HTR-8/SVneo (cell line): ENCODE data around the gene RSPH6A.

ENCODE experiments used
- DNase-seq: peaks from one replicate; pipeline ENCODE4 v3.0.0; 2011; ENCODE audit warnings: low spot score, mixed read lengths; ENCODE audit not compliant: insufficient read length
- FAIRE-seq: peaks from 2 replicates; lab custom pipeline; 2011; peaks lifted over from hg19 to GRCh38; lab: Jason Lieb, UNC

Gene RSPH6A

GRCh38 chr19:45782162-45782691, 32.9 kb downstream of the RSPH6A start, which contains the start of gene DMPK:
TSS of gene DMPK (minus strand) at chr19:45782490. CDS start at chr19:45782352, 138 bp downstream.
- FAIRE-seq, result peak; percentile 54

DNA sequence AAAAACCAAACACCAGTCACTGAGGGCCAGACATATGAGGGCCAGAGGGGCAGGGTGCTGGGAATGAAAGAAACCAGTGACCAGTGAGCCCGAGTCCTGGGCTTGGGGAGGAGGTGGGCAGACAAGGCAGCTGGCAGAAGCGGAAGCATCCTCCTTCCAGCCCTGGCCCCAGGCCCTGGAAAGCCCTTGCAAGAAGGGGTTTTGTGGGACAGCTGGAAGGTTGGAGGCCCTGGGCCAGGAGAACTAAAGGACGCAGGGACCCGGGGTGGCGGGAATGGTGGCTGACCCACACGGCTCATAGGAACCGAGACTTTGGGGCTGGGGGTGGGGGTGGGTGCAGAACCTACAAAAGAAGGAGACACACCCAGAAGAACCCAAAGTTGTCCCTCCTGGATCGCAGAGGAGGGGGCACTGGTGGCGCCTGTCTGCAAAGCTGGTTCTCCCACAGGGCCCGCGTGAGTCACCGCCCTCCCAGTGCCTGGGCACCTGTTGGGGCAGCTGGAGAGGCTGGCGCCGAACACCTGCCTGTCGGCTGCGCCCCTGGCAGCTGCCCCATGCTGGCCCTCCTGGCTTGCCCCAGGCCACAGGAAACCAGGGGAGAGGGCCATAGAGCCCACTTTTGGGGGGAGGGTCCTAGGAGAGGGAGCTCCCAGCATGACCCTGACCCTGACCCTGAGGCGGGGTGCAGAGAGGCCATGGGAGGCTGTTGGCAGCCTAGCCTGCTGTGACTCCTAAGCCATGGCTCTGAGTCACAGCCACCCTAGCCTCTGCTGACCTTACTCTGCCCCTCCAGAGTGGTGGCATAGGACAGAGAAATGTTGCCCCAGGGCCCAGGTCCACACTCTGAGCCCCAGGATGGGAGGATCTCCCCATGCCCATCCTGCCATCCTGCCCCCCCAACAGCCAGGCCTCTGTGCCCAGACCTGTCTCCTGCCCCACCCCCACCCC, 33.6 kb downstream of the RSPH6A start:
- no peak for FAIRE-seq
- DNase-seq, result peak; percentile 40

More at GRCh38 chr19:45782162-45782691, 32.9 kb downstream of the RSPH6A start, which contains the start of gene DMPK:
- peak; percentile 27 for DNase-seq

GRCh38 chr19:45780448-45781213, 34.5 kb downstream of the RSPH6A start:
- DNase-seq, result no peak
- FAIRE-seq, result no peak

- FAIRE-seq, result peak; percentile 26
- DNase-seq, result no peak
Measured at GRCh38 chr19:45780146-45780447, 35.0 kb downstream of the RSPH6A start.

- DNase-seq (no peak), FAIRE-seq (no peak)
Measured at GRCh38 chr19:45779231-45780145, 35.6 kb downstream of the RSPH6A start.

DNA sequence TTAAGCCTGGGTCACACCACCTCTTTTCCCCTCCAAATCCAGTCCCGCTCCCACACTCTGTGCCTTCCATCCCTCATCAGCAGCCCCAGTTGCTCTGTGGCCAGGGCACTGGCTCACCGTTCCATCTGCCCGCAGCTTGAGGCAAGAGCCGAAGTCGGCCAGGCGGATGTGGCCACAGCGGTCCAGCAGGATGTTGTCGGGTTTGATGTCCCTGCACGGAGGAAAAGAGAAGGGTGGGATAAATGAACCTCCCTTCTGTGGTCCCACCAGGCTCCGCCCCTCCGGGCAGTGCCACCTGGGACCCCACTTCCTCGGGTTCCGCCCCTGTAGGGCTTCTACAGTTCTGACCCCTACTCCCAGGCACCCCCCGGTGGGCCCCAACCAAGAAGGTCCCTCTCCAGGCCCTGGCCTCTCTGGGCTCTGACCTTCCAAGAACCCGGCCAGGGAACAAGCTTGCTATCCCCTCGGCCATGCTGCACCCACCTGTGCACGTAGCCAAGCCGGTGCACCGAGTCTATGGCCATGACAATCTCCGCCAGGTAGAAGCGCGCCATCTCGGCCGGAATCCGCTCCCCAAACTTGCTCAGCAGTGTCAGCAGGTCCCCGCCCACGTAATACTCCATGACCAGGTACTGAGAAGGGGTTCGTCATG, 37.0 kb downstream of the RSPH6A start:
- FAIRE-seq (no peak), DNase-seq (no peak)

GRCh38 chr19:45777395-45777961, 37.6 kb downstream of the RSPH6A start:
- FAIRE-seq, result no peak
- DNase-seq, result no peak

DNA sequence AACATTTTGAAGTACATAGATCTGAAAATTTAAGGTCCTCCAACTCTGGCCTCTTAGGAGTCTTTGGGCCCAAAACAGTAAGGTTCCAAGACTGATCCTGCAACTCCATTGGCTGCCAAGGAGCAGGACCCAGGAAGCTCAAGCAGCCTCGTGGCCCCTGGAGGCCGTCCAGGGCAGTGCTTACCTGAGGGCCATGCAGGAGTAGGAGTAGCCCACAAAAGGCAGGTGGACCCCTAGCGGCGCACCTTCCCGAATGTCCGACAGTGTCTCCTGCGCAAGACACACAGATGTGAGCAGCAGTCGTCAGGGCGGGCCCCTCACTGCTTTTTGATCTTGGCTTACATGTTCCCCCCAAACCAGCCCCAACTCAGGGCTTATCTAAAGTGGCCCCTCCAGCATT, 40.3 kb downstream of the RSPH6A start:
- FAIRE-seq (no peak), DNase-seq (no peak)

GRCh38 chr19:45773384-45773783, 41.7 kb downstream of the RSPH6A start:
- FAIRE-seq, result no peak
- DNase-seq, result no peak

DNA sequence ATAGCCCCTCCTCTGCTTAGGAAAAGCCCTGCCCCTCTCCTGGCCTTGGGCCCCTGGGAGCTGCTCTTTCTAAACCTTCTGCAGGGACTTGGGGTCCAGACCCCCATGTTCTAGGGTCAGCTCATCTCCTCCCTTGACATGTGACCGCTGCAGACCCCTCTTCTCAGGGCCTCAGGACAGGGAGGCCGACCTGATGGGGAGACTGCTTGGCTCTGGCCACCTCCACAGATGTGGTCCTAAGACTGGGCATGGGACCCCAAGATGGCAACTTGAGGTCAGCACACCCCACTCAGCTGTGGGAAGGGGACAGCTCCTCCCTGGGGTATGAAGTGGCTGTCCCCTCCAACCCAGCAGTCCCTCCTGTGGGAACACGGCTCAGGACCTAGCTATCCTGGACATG, 42.2 kb downstream of the RSPH6A start:
- DNase-seq (no peak), FAIRE-seq (no peak)

GRCh38 chr19:45772130-45772840, 42.8 kb downstream of the RSPH6A start:
- FAIRE-seq, result no peak
- no peak for DNase-seq

DNA sequence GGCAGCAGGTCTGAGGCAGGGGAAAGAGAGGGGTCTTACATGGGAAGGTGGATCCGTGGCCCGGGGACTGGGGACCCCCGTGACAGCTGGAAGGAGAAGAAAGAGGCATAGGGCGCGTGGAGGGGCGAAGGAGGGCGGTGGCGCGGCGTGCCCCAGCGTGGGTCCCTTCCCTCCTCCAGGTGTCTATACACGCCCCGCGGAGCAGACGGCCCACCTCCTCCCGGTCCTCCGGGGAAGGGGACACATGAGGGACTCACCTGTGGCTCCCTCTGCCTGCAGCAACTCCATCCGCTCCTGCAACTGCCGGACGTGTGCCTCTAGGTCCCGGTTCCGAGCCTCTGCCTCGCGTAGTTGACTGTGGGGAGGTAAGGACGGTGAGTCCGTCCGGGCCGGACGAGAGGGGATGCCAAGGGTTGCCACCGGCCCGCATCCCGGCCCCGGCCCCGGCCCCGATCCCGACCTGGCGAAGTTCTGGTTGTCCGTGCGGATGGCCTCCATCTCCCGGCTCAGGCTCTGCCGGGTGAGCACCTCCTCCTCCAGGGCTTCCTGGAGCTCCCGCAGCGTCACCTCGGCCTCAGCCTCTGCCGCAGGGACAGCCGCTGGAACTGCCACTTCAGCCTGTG, 43.7 kb downstream of the RSPH6A start:
- no peak for FAIRE-seq
- DNase-seq, result no peak

DNA sequence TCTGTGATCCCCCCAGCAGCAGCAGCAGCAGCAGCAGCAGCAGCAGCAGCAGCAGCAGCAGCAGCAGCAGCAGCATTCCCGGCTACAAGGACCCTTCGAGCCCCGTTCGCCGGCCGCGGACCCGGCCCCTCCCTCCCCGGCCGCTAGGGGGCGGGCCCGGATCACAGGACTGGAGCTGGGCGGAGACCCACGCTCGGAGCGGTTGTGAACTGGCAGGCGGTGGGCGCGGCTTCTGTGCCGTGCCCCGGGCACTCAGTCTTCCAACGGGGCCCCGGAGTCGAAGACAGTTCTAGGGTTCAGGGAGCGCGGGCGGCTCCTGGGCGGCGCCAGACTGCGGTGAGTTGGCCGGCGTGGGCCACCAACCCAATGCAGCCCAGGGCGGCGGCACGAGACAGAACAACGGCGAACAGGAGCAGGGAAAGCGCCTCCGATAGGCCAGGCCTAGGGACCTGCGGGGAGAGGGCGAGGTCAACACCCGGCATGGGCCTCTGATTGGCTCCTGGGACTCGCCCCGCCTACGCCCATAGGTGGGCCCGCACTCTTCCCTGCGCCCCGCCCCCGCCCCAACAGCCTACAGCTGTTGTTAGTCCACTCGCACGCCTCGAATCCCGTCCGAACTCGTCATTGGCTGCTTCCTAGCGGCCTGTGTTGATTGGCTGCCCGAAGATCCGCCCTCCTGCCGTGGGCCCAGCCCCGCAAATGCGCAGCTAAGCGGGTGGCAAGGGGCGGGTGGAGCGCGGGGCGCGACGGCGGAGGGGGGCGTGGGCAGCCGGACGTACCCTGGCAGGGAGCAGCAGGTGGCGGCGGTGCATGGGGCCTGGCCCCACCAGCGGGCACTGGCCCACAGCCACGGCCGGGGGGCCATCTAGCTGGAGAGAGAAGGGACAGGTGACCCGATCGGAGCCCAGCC, 44.7 kb downstream of the RSPH6A start:
- peak; percentile 80 for FAIRE-seq
- peak; percentile 84 for DNase-seq

DNA sequence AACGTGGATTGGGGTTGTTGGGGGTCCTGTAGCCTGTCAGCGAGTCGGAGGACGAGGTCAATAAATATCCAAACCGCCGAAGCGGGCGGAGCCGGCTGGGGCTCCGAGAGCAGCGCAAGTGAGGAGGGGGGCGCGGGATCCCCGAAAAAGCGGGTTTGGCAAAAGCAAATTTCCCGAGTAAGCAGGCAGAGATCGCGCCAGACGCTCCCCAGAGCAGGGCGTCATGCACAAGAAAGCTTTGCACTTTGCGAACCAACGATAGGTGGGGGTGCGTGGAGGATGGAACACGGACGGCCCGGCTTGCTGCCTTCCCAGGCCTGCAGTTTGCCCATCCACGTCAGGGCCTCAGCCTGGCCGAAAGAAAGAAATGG, 45.3 kb downstream of the RSPH6A start:
- DNase-seq (no peak), FAIRE-seq (no peak)

- DNase-seq, result peak; percentile 97
- FAIRE-seq, result peak; percentile 94
Measured at GRCh38 chr19:45768984-45769782, 45.9 kb downstream of the RSPH6A start, which contains the start of gene SIX5. TSS of gene SIX5 (minus strand) at chr19:45769252. CDS start at chr19:45768844, 408 bp downstream.

DNA sequence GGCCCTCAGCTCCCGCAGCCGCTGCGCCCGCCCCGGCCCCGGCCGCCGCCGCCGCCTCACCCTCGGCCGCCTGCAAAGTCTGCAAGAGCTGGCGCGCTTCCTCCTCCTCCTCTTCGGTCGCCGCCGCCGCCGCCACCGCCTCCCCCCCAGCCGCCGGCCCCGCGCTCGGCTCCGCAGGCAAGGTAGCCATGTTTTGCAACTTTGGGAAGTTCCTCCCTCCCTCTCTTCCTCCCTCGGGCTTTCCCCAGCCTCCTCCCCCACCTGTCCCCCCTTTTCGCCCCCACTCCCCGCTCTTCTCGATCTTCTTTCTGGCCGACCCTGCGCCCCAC, 46.5 kb downstream of the RSPH6A start:
- DNase-seq (no peak), FAIRE-seq (no peak)
